Fibroblast of the aortic adventitia (primary cell): ENCODE data around the gene TNS3. TPM values are rescaled to one million over a fixed set of nuclear protein-coding genes. Genes with fewer than 3 reads are reported as not detected.

Experiments used
- DNase-seq: peaks from one replicate; pipeline ENCODE4 v3.0.0-alpha.2; 2010; ENCODE audit warnings: low read depth
- H3K4me3 ChIP-seq: 2 replicates; pipeline ENCODE4 v1.5.1; 2011; ENCODE audit warnings: low read depth, mild to moderate bottlenecking, control low read depth, low read length, moderate library complexity
- total RNA-seq: library from RNA; depleted of rRNA; stranded (reverse); fragments of >200 nt; gene quantifications from 2 replicates; pipeline ENCODE4 v1.2.3, GENCODE V29; 2012; ENCODE audit warnings: low replicate concordance
- TF ChIP-seq, protein P1 (sequence below): IDR thresholded peaks from 2 replicates; pipeline ENCODE4 v1.5.1; 2011; ENCODE audit warnings: mild to moderate bottlenecking, low read length, control low read depth, inconsistent platforms; ENCODE audit not compliant: insufficient read depth

TNS3 gene
- total RNA-seq, 1 donor, result 28.3 TPM

DNA sequence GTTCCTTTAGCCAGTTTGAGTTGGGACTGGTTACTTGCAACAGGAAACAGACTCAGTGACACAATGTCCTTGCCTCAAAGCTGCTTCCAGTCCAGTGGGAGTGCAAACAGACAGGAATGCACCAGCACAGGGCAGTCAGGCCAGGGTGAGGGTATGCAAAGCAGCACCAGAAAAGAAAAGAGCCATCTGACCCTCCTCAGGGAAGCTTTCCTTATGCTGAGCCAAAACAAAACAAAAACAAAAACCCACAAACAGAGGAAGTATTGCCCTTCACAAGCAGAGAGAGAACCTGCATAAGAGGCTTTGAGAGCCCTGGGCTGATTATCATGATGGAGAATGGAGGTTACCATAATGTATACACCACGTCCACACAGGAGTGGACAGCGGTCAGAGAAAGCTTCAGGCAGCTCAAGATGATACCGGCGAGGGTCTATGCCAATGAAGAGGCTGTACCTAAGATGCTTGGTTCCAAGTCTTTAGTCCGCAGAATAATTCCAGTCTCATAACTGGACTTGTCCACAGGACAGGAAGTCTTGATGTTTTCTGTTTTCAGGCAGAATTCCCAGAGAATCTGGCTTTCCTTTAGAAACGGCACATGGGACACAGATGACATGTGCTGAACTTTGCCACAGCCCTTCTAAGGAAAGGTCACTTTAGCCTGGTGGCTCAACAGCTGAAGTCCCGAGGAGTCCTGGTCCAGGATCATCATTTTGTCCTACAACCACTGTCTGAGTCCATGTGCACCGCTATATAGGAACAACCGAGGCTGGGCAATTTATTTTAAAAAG lies 263.3 kb downstream of the TNS3 start:
- TF ChIP-seq, protein P1, sequence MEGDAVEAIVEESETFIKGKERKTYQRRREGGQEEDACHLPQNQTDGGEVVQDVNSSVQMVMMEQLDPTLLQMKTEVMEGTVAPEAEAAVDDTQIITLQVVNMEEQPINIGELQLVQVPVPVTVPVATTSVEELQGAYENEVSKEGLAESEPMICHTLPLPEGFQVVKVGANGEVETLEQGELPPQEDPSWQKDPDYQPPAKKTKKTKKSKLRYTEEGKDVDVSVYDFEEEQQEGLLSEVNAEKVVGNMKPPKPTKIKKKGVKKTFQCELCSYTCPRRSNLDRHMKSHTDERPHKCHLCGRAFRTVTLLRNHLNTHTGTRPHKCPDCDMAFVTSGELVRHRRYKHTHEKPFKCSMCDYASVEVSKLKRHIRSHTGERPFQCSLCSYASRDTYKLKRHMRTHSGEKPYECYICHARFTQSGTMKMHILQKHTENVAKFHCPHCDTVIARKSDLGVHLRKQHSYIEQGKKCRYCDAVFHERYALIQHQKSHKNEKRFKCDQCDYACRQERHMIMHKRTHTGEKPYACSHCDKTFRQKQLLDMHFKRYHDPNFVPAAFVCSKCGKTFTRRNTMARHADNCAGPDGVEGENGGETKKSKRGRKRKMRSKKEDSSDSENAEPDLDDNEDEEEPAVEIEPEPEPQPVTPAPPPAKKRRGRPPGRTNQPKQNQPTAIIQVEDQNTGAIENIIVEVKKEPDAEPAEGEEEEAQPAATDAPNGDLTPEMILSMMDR, result no peak
- H3K4me3 ChIP-seq, result no peak overlapping the region
- DNase-seq, result no peak

DNA sequence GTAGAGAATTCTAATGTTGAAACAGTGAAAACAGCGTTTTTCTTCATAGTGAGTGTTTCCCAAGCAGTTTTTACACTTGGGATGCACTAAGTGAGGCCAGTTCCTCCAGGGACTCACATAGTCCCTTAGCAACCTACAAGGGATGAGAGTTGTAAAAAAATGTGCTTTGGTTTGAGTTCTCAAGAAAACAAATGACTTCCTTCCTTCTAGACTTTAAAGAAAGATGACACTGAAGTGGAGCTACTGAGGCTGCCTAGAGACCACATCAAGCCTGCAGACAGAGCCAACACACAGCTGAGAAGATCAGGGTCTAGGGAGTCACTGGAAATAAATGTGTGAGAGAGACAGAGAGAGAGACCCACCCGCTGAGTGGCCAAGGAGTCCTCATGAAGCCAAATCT lies 264.4 kb downstream of the TNS3 start:
- DNase-seq, result no peak
- TF ChIP-seq, protein P1, result no peak
- H3K4me3 ChIP-seq, result no peak overlapping the region

DNA sequence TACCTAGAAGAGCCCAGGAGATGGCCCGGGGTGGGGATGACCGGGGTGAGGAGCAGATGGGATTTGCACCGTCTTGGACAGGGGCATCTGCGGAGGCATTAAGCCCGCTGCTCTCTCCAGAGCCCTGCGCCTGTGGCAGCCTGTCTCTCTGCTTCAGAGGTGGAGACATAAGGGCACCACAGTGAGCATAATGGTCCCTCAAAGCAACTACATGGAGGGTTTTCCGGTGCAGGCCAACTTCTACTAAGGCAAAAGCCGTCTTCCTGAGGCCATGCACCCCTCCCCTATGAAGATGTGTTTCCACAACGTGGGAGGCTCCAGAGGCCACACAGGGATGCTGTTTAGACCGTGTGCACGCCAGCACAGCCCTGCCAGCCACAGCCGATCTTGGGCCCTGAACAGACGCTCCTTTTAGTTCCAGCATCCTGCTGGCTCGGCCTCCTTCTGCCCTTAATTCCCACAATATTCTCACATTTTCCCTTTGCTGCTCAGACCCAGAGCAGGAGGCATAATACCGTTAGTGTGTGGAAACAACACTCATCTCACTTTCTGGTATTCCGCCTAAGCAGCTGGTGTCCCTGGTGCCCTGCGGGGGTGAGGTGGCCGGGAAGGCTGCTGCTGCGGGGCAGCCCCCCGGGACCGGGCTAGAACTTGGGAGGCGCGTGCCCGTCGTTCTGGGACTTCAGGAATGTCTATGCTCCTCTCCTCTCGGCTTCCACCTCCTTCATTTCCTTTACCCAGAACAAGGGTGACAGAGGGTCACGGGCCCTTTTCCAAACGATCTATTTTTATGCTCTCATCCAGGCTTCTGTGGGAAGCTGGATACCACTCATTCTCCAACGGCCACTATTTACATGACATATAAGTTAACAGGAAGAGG lies 266.9 kb downstream of the TNS3 start:
- no peak overlapping the region for H3K4me3 ChIP-seq
- no peak for DNase-seq

DNA sequence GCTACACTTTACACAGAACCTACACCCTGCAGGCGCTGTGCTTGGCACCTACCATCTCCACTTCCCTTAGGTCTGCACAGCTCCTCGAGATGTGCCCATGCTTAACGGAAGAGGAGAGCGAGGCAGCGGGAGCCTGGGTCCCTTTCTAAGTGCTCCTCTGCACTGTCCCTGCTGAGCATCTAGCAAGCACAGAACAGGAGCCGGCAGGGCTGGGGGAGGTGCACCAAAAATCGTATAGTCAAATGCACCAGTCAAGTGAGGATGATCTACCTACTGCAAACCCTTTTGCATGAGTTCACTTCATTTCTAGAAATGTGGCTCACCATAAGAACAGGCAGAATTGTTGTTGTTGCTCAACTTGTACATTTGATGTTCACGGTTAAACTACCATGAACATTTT lies 267.7 kb downstream of the TNS3 start:
- H3K4me3 ChIP-seq, result no peak overlapping the region
- no peak for DNase-seq
- TF ChIP-seq, protein P1, result no peak

More for the DNA sequence above, 266.9 kb downstream of the TNS3 start:
- TF ChIP-seq, protein P1, result no peak

DNA sequence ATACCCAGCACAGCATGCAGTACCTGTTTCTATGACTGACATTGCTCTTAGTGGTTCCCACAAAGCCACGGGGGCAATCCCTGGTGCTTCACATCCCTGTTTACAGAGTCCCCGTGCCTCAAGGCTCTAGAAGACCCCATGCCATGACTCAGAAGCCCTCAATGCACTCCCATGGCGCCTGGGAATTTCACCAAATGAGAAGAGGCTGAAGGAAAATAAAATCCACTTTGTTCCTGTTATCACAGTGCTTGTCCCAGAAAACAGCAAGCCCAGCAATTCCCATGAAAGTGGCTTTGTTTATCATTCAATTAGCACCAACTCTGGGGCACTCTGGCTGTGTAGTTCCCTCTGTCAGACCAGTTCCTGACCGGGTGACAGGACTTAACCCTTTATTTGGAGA lies 268.3 kb downstream of the TNS3 start:
- TF ChIP-seq, protein P1, result no peak
- H3K4me3 ChIP-seq, result no peak overlapping the region
- DNase-seq, result no peak

DNA sequence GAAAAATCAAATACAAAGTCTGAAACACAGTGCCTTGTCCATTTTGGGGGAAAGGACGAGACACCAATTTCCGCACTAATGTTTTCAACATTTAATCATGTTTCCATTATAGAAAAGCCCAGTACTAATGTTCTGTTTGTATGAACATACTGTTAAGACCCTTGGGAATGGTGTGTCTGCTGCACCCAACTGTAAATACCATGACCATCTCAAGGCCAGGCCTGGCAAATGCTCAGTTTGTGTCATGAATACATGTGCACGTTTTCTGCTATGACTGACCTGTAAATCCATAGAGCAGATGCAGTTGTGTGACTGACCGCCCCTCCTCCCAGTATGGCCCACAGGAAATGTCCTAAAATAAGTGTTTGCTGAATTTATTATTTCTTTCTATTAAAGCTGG lies 270.0 kb downstream of the TNS3 start:
- H3K4me3 ChIP-seq, result no peak overlapping the region
- TF ChIP-seq, protein P1, result no peak
- no peak for DNase-seq
